ENCODE results near the gene MOCS1. TPM values are rescaled to one million over a fixed set of nuclear protein-coding genes. Genes with fewer than 3 reads are reported as not detected.

Gene MOCS1
- total and polyA plus RNA-seq, 2 experiments from 2014 or later, result 17.2 to 28.1 TPM

DNA sequence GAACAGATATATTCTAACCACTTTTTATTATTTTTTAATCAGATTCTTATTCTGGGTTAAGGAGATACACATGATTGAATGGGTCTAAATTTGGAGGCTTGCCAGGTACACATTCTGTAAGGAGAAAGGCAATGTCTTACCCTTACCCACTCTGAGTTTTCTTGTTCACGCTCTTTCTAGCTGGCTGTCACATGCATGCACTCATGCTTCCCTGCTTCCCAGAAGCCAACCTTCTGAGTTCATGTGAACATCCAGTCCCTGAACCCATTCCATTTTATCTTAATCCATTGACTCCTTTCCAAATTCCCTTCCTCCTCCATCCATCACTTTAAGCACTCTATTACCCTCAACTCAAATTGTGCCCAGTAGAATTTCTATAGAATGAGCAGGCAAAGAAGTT, 17.5 kb upstream of the MOCS1 start:
- no peak for ATAC-seq

More for the DNA sequence above, 17.5 kb upstream of the MOCS1 start:
- H4K20me1 ChIP-seq (replicated peaks; ENCODE audit: insufficient read depth), result no peaks in the 10 kb centered on the region
- no peak for TF ChIP-seq POLR2AphosphoS5 (IDR thresholded peaks at IDR 0.05; ENCODE audit: low read depth)
- TF ChIP-seq JUNB (IDR thresholded peaks at IDR 0.05; ENCODE audit: unreplicated experiment), result no peak
- TF ChIP-seq NANOG (IDR thresholded peaks at IDR 0.05; ENCODE audit: borderline replicate concordance), result no peak
- TF ChIP-seq ZNF114 (CRISPR knock-in tag; IDR thresholded peaks at IDR 0.05), result no peak
- no peak for TF ChIP-seq CREB1 (CRISPR knock-in tag; IDR thresholded peaks at IDR 0.05; ENCODE audit: low read depth)
- TF ChIP-seq EZH2phosphoT487 (IDR thresholded peaks at IDR 0.05; ENCODE audit: unreplicated experiment), result no peak
- TF ChIP-seq, protein P1, sequence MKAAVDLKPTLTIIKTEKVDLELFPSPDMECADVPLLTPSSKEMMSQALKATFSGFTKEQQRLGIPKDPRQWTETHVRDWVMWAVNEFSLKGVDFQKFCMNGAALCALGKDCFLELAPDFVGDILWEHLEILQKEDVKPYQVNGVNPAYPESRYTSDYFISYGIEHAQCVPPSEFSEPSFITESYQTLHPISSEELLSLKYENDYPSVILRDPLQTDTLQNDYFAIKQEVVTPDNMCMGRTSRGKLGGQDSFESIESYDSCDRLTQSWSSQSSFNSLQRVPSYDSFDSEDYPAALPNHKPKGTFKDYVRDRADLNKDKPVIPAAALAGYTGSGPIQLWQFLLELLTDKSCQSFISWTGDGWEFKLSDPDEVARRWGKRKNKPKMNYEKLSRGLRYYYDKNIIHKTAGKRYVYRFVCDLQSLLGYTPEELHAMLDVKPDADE (IDR thresholded peaks at IDR 0.05), result no peak
- TF ChIP-seq STAT1 (IDR thresholded peaks at IDR 0.05; ENCODE audit: unreplicated experiment), result no peak
- TF ChIP-seq, protein P2, sequence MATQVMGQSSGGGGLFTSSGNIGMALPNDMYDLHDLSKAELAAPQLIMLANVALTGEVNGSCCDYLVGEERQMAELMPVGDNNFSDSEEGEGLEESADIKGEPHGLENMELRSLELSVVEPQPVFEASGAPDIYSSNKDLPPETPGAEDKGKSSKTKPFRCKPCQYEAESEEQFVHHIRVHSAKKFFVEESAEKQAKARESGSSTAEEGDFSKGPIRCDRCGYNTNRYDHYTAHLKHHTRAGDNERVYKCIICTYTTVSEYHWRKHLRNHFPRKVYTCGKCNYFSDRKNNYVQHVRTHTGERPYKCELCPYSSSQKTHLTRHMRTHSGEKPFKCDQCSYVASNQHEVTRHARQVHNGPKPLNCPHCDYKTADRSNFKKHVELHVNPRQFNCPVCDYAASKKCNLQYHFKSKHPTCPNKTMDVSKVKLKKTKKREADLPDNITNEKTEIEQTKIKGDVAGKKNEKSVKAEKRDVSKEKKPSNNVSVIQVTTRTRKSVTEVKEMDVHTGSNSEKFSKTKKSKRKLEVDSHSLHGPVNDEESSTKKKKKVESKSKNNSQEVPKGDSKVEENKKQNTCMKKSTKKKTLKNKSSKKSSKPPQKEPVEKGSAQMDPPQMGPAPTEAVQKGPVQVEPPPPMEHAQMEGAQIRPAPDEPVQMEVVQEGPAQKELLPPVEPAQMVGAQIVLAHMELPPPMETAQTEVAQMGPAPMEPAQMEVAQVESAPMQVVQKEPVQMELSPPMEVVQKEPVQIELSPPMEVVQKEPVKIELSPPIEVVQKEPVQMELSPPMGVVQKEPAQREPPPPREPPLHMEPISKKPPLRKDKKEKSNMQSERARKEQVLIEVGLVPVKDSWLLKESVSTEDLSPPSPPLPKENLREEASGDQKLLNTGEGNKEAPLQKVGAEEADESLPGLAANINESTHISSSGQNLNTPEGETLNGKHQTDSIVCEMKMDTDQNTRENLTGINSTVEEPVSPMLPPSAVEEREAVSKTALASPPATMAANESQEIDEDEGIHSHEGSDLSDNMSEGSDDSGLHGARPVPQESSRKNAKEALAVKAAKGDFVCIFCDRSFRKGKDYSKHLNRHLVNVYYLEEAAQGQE (IDR thresholded peaks at IDR 0.05; ENCODE audit: unreplicated experiment), result no peak
- TF ChIP-seq, protein P3, sequence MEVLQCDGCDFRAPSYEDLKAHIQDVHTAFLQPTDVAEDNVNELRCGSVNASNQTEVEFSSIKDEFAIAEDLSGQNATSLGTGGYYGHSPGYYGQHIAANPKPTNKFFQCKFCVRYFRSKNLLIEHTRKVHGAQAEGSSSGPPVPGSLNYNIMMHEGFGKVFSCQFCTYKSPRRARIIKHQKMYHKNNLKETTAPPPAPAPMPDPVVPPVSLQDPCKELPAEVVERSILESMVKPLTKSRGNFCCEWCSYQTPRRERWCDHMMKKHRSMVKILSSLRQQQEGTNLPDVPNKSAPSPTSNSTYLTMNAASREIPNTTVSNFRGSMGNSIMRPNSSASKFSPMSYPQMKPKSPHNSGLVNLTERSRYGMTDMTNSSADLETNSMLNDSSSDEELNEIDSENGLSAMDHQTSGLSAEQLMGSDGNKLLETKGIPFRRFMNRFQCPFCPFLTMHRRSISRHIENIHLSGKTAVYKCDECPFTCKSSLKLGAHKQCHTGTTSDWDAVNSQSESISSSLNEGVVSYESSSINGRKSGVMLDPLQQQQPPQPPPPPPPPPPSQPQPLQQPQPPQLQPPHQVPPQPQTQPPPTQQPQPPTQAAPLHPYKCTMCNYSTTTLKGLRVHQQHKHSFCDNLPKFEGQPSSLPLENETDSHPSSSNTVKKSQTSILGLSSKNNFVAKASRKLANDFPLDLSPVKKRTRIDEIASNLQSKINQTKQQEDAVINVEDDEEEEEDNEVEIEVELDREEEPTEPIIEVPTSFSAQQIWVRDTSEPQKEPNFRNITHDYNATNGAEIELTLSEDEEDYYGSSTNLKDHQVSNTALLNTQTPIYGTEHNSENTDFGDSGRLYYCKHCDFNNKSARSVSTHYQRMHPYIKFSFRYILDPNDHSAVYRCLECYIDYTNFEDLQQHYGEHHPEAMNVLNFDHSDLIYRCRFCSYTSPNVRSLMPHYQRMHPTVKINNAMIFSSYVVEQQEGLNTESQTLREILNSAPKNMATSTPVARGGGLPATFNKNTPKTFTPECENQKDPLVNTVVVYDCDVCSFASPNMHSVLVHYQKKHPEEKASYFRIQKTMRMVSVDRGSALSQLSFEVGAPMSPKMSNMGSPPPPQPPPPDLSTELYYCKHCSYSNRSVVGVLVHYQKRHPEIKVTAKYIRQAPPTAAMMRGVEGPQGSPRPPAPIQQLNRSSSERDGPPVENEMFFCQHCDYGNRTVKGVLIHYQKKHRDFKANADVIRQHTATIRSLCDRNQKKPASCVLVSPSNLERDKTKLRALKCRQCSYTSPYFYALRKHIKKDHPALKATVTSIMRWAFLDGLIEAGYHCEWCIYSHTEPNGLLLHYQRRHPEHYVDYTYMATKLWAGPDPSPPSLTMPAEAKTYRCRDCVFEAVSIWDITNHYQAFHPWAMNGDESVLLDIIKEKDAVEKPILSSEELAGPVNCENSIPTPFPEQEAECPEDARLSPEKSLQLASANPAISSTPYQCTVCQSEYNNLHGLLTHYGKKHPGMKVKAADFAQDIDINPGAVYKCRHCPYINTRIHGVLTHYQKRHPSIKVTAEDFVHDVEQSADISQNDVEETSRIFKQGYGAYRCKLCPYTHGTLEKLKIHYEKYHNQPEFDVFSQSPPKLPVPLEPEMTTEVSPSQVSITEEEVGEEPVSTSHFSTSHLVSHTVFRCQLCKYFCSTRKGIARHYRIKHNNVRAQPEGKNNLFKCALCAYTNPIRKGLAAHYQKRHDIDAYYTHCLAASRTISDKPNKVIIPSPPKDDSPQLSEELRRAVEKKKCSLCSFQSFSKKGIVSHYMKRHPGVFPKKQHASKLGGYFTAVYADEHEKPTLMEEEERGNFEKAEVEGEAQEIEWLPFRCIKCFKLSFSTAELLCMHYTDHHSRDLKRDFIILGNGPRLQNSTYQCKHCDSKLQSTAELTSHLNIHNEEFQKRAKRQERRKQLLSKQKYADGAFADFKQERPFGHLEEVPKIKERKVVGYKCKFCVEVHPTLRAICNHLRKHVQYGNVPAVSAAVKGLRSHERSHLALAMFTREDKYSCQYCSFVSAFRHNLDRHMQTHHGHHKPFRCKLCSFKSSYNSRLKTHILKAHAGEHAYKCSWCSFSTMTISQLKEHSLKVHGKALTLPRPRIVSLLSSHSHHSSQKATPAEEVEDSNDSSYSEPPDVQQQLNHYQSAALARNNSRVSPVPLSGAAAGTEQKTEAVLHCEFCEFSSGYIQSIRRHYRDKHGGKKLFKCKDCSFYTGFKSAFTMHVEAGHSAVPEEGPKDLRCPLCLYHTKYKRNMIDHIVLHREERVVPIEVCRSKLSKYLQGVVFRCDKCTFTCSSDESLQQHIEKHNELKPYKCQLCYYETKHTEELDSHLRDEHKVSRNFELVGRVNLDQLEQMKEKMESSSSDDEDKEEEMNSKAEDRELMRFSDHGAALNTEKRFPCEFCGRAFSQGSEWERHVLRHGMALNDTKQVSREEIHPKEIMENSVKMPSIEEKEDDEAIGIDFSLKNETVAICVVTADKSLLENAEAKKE (CRISPR knock-in tag; IDR thresholded peaks at IDR 0.05), result no peak
- TF ChIP-seq, protein P4, sequence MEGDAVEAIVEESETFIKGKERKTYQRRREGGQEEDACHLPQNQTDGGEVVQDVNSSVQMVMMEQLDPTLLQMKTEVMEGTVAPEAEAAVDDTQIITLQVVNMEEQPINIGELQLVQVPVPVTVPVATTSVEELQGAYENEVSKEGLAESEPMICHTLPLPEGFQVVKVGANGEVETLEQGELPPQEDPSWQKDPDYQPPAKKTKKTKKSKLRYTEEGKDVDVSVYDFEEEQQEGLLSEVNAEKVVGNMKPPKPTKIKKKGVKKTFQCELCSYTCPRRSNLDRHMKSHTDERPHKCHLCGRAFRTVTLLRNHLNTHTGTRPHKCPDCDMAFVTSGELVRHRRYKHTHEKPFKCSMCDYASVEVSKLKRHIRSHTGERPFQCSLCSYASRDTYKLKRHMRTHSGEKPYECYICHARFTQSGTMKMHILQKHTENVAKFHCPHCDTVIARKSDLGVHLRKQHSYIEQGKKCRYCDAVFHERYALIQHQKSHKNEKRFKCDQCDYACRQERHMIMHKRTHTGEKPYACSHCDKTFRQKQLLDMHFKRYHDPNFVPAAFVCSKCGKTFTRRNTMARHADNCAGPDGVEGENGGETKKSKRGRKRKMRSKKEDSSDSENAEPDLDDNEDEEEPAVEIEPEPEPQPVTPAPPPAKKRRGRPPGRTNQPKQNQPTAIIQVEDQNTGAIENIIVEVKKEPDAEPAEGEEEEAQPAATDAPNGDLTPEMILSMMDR (conservative IDR thresholded peaks at IDR 0.05; ENCODE audit: low read depth in 2 of 2), result no peak
- no peak for TF ChIP-seq ZNF331 (CRISPR knock-in tag; IDR thresholded peaks at IDR 0.05; ENCODE audit: low read depth)
- TF ChIP-seq EZH2 (IDR thresholded peaks at IDR 0.05; ENCODE audit: low read depth, unreplicated experiment), result no peak
- no peaks in the 10 kb centered on the region for H3K36me3 ChIP-seq (ENCODE audit: insufficient read depth)
- H3K9me2 ChIP-seq (ENCODE audit: insufficient read depth), result peaks cover 18% of the 10 kb centered on the region; the same call in 1 of the 2 replicates
- no peak for DNase-seq (ENCODE audit: low spot score)
- peaks cover 3% of the 10 kb centered on the region for H3K4me1 Mint-ChIP-seq
- peaks cover 20% of the 10 kb centered on the region for H3K4me1 ChIP-seq (ENCODE audit: insufficient read depth)
- no peaks in the 10 kb centered on the region for H3K27me3 ChIP-seq (ENCODE audit: insufficient read depth)
- no peak overlapping the region for H3K27ac ChIP-seq (ENCODE audit: low read depth)
- H2AFZ ChIP-seq, result no peak overlapping the region
- H3K79me2 ChIP-seq (replicated peaks; ENCODE audit: insufficient read depth), result no peaks in the 10 kb centered on the region
- H3K4me2 ChIP-seq, result no peak overlapping the region
- no peak overlapping the region for H3K27ac Mint-ChIP-seq
- no peak overlapping the region for H3K4me3 ChIP-seq
- H3F3A ChIP-seq (replicated peaks; ENCODE audit: low read depth), result no peaks in the 10 kb centered on the region
- H3K27me3 Mint-ChIP-seq (ENCODE audit: insufficient read depth, low read depth, poor library complexity), result peaks cover 4% of the 10 kb centered on the region
- H3K4me3 Mint-ChIP-seq, result no peak overlapping the region
- H3K9me3 Mint-ChIP-seq, result no peaks in the 10 kb centered on the region
- no peaks in the 10 kb centered on the region for H3K36me3 Mint-ChIP-seq (ENCODE audit: low read depth)
